GM23248 (cell line): ENCODE data around the gene CTIF. TPM values are rescaled to one million over a fixed set of nuclear protein-coding genes. Genes with fewer than 3 reads are reported as not detected.

Experiments used
- DNase-seq: peaks from one replicate; pipeline ENCODE4 v3.0.0-alpha.2; 2015
- H2AFZ ChIP-seq: fragments of 200-600 bp; sonication (generic); 2 replicates; pipeline ENCODE4 v1.6.1; 2016; ENCODE audit warnings: antibody characterized with exemption
- H3F3A ChIP-seq: fragments of 200-600 bp; sonication (generic); 2 replicates; pipeline ENCODE4 v1.6.1; 2016; ENCODE audit warnings: mild to moderate bottlenecking, antibody characterized with exemption, mixed run types; ENCODE audit not compliant: insufficient read depth
- H3K27ac ChIP-seq: fragments of 200-600 bp; sonication (generic); 2 replicates; pipeline ENCODE4 v1.5.1; 2016; ENCODE audit warnings: mild to moderate bottlenecking
- H3K27me3 ChIP-seq: fragments of 200-600 bp; sonication (generic); replicated peaks from 2 replicates; pipeline ENCODE4 v1.6.1; 2016; ENCODE audit warnings: mild to moderate bottlenecking; ENCODE audit not compliant: insufficient read depth
- H3K36me3 ChIP-seq: fragments of 200-600 bp; sonication (generic); 2 replicates; pipeline ENCODE4 v1.6.1; 2016; ENCODE audit warnings: low read depth, mild to moderate bottlenecking
- H3K4me1 ChIP-seq: fragments of 200-600 bp; sonication (generic); 2 replicates; pipeline ENCODE4 v1.6.1; 2016; ENCODE audit warnings: mild to moderate bottlenecking; ENCODE audit not compliant: insufficient read depth
- H3K4me2 ChIP-seq: fragments of 200-600 bp; sonication (generic); one replicate; pipeline ENCODE4 v1.6.1; 2016; ENCODE audit warnings: mild to moderate bottlenecking; ENCODE audit not compliant: unreplicated experiment
- H3K4me3 ChIP-seq: fragments of 200-600 bp; sonication (generic); 2 replicates; pipeline ENCODE4 v1.5.1; 2016; ENCODE audit warnings: mild to moderate bottlenecking
- H3K79me2 ChIP-seq: fragments of 200-600 bp; sonication (generic); 2 replicates; pipeline ENCODE4 v1.6.1; 2016; ENCODE audit warnings: mild to moderate bottlenecking; ENCODE audit not compliant: insufficient read depth
- H3K9ac ChIP-seq: fragments of 200-600 bp; sonication (generic); 2 replicates; pipeline ENCODE4 v1.6.1; 2016; ENCODE audit warnings: mild to moderate bottlenecking
- H3K9me2 ChIP-seq: fragments of 200-600 bp; sonication (generic); 2 replicates; pipeline ENCODE4 v1.6.1; 2016; ENCODE audit warnings: mixed run types, mild to moderate bottlenecking, moderate library complexity; ENCODE audit not compliant: insufficient read depth
- H3K9me3 ChIP-seq: fragments of 200-600 bp; sonication (generic); one replicate; pipeline ENCODE4 v1.6.1; 2017; ENCODE audit warnings: low read depth
- H4K20me1 ChIP-seq: fragments of 200-600 bp; sonication (generic); 2 replicates; pipeline ENCODE4 v1.6.0; 2016; ENCODE audit not compliant: insufficient read depth
- EZH2 ChIP-seq: fragments of 200-600 bp; sonication (generic); IDR thresholded peaks from 2 replicates; pipeline ENCODE4 v1.6.1; 2018; ENCODE audit warnings: antibody characterized with exemption, mild to moderate bottlenecking; ENCODE audit not compliant: insufficient read depth, poor library complexity, severe bottlenecking
- EZH2phosphoT487 ChIP-seq: fragments of 200-600 bp; sonication (generic); IDR thresholded peaks from 2 replicates; pipeline ENCODE4 v1.6.1; 2018; ENCODE audit warnings: antibody characterized with exemption, moderate library complexity, mild to moderate bottlenecking, low read depth; ENCODE audit not compliant: insufficient read depth
- WGBS, 2 experiments: methylation state at CpG; one replicate each; pipeline ENCODE4 v1.1.6; 2015 to 2017; ENCODE audit warnings: low lambda C conversion rate in 2 of 2, low coverage in 1 of 2; ENCODE audit errors: missing lambda C conversion rate in 2 of 2; 5-methylcytosine and 5-hydroxymethylcytosine counted together
- in situ Hi-C: fragments of 300-500 bp; cut with MboI; formaldehyde crosslinking; loops from 2 replicates; pipeline ENCODE4 v1.15.0; 2020
- polyA plus RNA-seq: library from polyadenylated mRNA; unstranded; fragments of >200 nt; fragmentation: Nextera tagmentation; extraction: Ambion mirVana; gene quantifications from 2 replicates; pipeline ENCODE4 v1.2.1, GENCODE V29; 2016
- total RNA-seq: library from RNA; depleted of rRNA; stranded (reverse); fragments of >200 nt; shearing (Covaris generic); gene quantifications from 2 replicates; pipeline ENCODE4 v1.2.3, GENCODE V29; 2014

CTIF gene
- total and polyA plus RNA-seq, 2 experiments from 2014 or later, result 21.5 to 46.8 TPM

DNA sequence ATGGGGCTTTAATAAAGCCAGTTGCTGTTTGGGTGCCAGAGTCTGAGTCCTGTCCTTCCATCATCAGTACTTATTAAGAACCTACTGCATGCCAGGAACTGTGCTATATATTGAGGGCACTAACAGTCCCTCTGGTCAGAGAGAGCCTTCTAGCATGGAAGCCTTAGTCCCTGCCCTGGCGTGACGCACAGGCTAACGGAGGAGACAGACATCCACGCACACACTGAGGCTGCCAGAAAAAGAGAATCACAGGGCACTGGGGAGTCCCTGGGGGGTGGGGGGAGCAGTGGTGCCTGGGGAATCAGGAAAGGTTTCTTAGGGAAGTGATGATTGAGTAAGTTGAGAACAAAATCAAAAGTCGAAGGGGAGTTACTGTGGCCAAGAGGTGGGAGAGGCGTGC lies 31.5 kb downstream of the CTIF start:
- H3K79me2 ChIP-seq, result peaks cover 100% of the 10 kb centered on the region
- H3K36me3 ChIP-seq, result 0 out of 2 replicates have a peak, but pooled peaks cover 6% of the 10 kb centered on the region
- no peaks in the 10 kb centered on the region for H3F3A ChIP-seq
- in situ Hi-C loops, result no loop called here
- H3K4me2 ChIP-seq, result no peak overlapping the region
- peaks cover 33% of the 10 kb centered on the region; the same call in 1 of the 2 replicates for H4K20me1 ChIP-seq
- no peaks in the 10 kb centered on the region for H3K9me2 ChIP-seq
- no peak for DNase-seq
- H3K4me1 ChIP-seq, result peaks cover 12% of the 10 kb centered on the region
- TF ChIP-seq EZH2 (no peak), EZH2phosphoT487 (no peak)
- H3K9ac ChIP-seq, result no peak overlapping the region
- no peak overlapping the region for H3K4me3 ChIP-seq
- no peak overlapping the region for H3K27ac ChIP-seq
- WGBS, 2 experiments, result 79 to 94% methylated on average over 5 to 6 of the region's 6 CpGs
- no peaks in the 10 kb centered on the region for H3K27me3 ChIP-seq
- H3K9me3 ChIP-seq, result no peaks in the 10 kb centered on the region
- no peak overlapping the region for H2AFZ ChIP-seq

DNA sequence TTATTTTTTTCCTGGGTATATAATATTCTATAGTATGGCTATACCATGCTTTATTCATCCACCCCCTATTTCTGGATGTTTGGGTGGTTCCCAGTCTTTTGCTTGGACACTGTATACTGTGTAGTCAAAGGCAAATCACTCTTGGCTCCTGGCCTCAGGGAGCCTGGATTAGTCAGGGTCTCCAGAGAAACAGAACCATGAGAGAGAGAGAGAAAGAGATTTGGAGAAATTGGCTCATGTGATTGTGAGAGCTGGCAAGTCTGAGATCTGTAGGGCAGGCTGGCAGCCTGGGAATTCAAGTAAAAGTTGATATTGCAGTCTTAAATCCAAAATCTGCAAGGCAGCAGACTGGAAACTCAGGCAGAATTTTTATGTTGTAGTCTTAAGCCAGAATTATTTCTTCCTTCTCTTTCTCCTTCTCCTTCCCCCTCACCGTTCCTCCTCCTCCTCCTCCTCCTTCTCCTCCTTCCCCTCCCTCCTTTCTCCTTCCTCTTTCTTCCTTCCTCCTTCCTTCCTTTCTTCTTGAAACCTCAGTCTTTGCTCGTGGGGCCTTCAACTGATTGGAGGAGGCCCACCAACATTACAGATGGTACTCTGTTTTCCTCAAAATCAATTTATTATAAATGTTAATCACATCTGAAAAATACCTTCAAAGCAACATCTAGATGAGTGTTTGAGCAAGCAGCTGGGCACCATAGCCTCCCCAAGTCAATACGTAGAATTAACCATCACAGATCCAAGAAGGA lies 33.0 kb downstream of the CTIF start:
- peaks cover 33% of the 10 kb centered on the region; the same call in 1 of the 2 replicates for H4K20me1 ChIP-seq
- no peak overlapping the region for H3K9ac ChIP-seq
- TF ChIP-seq EZH2, result no peak
- TF ChIP-seq EZH2phosphoT487, result no peak
- H3K4me2 ChIP-seq, result no peak overlapping the region
- 0 out of 2 replicates have a peak, but pooled peaks cover 6% of the 10 kb centered on the region for H3K36me3 ChIP-seq
- H3K4me3 ChIP-seq, result no peak overlapping the region
- H3K27ac ChIP-seq, result peak overlapping the region; percentile 30
- H3K9me2 ChIP-seq, result no peaks in the 10 kb centered on the region
- WGBS, 2 experiments, result 56 to 67% methylated on average over 3 of the region's 3 CpGs
- peak; percentile 43 for DNase-seq
- peaks cover 100% of the 10 kb centered on the region for H3K79me2 ChIP-seq
- H3F3A ChIP-seq, result no peaks in the 10 kb centered on the region
- H3K9me3 ChIP-seq, result no peaks in the 10 kb centered on the region
- H2AFZ ChIP-seq, result no peak overlapping the region
- H3K4me1 ChIP-seq, result peaks cover 8% of the 10 kb centered on the region
- H3K27me3 ChIP-seq, result no peaks in the 10 kb centered on the region
- in situ Hi-C loops, result no loop called here

DNA sequence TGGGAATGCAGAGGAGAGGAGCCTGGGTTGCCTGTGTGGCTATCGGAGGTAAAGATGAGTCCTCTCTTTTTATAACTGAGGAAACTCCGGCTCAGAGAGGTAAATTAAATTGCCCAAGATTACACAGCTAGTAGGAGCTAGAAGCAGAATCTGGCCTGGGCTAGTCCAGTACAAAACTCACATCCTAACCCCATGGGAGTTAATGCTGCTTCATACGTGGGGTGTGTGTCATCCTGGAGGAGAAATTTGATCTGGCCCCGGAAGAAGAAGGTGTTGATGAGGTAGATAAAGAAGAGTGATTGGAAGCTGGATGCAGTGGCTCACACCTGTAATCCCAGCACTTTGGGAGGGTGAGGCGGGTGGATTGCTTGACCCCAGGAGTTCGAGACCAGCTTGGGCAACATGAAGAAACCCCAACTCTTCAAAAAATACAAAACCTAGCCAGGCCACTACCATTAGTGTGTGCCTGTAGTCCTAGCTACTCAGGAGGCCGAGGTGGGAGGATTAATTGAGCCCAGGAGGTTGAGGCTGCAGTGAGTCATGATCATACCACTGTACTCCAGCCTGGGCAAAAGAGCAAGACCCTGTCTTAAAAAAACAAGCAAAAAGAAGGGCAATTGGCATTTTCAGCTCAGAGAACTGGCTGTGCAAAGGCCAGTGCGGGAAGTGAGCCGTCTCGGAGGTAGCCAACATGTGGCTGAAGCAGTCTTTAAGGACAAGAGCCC lies 33.7 kb downstream of the CTIF start:
- TF ChIP-seq EZH2, result no peak
- H4K20me1 ChIP-seq, result peaks cover 27% of the 10 kb centered on the region; the same call in 1 of the 2 replicates
- WGBS, 2 experiments, result 78 to 80% methylated on average over 10 of the region's 10 CpGs

DNA sequence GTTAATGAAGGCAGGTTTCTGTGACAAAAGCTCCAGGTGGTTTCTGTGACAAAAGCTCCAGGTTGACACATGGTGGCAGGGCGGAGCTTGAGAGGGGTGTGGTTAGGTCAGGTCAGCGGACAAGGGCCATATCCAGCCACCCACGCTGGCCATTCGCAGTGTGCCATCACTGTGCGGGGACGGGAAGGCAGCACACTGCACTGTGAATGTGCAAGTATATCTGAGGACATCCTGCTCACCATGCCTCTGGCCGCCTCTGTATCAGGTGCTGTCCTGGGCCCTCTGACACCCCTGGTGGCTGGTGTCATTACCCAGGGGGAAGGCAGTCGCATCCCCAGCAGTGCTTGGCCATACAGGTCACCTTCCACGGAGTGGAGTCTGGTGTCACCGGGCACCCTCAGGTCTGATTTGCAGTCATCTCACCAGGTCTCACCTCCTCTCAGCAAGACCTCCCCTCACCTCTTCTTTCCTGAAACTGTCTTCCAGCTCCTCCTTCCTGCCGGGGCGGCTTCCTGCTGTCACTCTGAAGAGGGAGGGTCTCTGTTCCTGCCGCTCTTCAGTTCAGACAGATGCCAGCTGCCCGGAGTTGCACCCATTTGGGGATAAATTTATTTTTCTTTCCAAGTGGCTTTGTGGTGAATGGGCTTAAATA lies 34.9 kb downstream of the CTIF start:
- TF ChIP-seq EZH2, result no peak
- no peak for TF ChIP-seq EZH2phosphoT487
- no peak for DNase-seq
- H3K36me3 ChIP-seq, result peaks cover 9% of the 10 kb centered on the region; the same call in 1 of the 2 replicates
- H3K4me3 ChIP-seq, result no peak overlapping the region
- peaks cover 27% of the 10 kb centered on the region; the same call in 1 of the 2 replicates for H4K20me1 ChIP-seq
- H3K9me3 ChIP-seq, result no peaks in the 10 kb centered on the region
- H3K4me1 ChIP-seq, result peaks cover 6% of the 10 kb centered on the region; the same call in 1 of the 2 replicates
- H3F3A ChIP-seq, result no peaks in the 10 kb centered on the region
- H3K4me2 ChIP-seq, result no peak overlapping the region
- no peak overlapping the region for H3K27ac ChIP-seq
- peaks cover 100% of the 10 kb centered on the region for H3K79me2 ChIP-seq
- no peaks in the 10 kb centered on the region for H3K27me3 ChIP-seq
- 91 to 93% methylated on average over 14 of the region's 14 CpGs for WGBS, 2 experiments
- H2AFZ ChIP-seq, result no peak overlapping the region
- H3K9me2 ChIP-seq, result no peaks in the 10 kb centered on the region
- in situ Hi-C loops, result no loop called here
- no peak overlapping the region for H3K9ac ChIP-seq

More for the DNA sequence above, 33.7 kb downstream of the CTIF start:
- no peak overlapping the region for H2AFZ ChIP-seq
- no peak overlapping the region for H3K4me3 ChIP-seq
- no peaks in the 10 kb centered on the region for H3K27me3 ChIP-seq
- H3K79me2 ChIP-seq, result peaks cover 100% of the 10 kb centered on the region
- DNase-seq, result peak; percentile 63
- in situ Hi-C loops, result no loop called here
- H3K9me3 ChIP-seq, result no peaks in the 10 kb centered on the region
- H3K4me1 ChIP-seq, result peaks cover 6% of the 10 kb centered on the region; the same call in 1 of the 2 replicates
- H3K9ac ChIP-seq, result no peak overlapping the region
- no peak overlapping the region for H3K4me2 ChIP-seq
- peak overlapping the region; percentile 30 for H3K27ac ChIP-seq
- H3F3A ChIP-seq, result no peaks in the 10 kb centered on the region
- 0 out of 2 replicates have a peak, but pooled peaks cover 6% of the 10 kb centered on the region for H3K36me3 ChIP-seq
- H3K9me2 ChIP-seq, result no peaks in the 10 kb centered on the region
